ENCODE measurements around the gene FGF2.

Gene FGF2

DNA sequence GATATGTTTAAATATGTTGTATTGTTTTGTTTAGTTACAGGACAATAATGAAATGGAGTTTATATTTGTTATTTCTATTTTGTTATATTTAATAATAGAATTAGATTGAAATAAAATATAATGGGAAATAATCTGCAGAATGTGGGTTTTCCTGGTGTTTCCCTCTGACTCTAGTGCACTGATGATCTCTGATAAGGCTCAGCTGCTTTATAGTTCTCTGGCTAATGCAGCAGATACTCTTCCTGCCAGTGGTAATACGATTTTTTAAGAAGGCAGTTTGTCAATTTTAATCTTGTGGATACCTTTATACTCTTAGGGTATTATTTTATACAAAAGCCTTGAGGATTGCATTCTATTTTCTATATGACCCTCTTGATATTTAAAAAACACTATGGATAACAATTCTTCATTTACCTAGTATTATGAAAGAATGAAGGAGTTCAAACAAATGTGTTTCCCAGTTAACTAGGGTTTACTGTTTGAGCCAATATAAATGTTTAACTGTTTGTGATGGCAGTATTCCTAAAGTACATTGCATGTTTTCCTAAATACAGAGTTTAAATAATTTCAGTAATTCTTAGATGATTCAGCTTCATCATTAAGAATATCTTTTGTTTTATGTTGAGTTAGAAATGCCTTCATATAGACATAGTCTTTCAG, 68.8 kb downstream of the FGF2 start:
- DNase-seq (ENCODE audit: low spot score) = no peak

DNA sequence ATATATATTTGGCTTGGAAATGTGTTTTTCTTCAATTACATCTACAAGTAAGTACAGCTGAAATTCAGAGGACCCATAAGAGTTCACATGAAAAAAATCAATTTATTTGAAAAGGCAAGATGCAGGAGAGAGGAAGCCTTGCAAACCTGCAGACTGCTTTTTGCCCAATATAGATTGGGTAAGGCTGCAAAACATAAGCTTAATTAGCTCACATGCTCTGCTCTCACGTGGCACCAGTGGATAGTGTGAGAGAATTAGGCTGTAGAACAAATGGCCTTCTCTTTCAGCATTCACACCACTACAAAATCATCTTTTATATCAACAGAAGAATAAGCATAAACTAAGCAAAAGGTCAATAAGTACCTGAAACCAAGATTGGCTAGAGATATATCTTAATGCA, 69.6 kb downstream of the FGF2 start:
- DNase-seq (ENCODE audit: low spot score) = no peak

DNA sequence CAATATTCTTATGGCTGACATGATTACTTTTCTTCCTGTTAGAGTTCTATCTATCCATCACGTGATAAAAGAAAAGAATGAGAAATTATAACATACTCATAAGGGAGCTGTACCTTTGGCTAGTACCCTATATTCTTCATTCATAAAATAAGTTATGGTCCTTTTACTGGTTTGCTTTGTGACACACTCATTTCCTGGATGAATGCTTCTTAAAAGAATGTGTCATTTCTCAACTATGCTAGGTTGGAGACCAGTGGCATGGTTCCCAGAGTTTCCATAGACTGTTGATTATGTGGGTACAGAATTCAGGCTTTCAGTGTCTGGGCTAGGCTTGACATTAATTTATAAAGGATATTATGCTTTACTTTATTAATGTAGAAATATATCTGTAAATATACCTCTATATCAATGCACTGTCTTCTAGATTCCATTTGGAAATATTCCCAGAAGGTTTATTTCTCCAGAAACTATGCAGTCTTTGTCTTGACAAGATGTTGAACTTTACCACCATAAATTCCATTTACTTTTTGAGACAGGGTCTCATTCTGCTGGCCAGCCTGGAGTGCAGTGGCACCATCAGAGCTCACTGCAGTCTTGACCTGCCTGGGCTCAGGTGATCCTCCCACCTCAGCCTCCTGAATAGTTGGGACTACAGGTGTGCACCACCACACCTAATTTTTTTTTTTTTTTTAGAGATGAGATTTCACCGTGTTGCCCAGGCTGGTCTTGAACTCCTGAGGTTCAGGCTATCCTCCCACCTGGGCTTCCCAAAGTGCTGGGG, 71.9 kb downstream of the FGF2 start:
- no peak for DNase-seq (ENCODE audit: low spot score)

DNA sequence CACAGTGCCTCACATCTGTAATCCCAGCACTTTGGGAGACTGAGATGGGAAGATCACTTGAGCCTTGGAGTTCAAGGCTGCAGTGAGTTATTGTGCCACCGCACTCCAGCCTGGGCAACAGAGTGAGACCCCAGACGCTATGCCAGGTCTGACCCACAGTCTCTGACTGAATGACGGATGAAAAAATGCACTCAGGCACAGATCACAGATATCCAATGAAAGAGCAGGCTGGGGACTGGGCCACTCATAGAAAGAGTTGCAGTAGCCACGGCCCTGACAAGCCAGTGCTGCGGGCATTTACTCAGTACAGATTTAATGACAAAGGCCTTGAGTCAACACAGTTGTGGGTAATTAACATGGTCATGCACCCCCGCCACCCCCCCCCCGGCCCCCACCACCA, 73.1 kb downstream of the FGF2 start:
- no peak for DNase-seq (ENCODE audit: low spot score)

DNA sequence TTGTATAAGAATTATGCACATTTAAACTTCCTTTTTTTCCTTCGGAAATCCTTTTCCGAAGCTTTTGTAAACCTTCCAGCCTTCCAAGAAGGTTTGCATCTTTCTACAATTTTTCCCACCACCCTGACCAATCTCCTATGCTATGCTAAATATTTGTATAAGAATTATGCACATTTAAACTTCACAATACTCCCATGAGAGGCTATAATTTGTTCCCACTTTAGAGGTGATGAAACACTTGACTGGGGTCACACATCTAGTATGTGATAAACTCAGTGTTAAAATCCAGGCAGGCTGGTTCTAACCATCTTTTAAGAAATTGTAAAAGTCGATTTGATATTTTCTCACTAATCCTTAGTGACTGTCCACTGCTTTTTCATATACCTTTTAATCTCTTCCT, 73.7 kb downstream of the FGF2 start:
- DNase-seq (ENCODE audit: low spot score) = no peak

DNA sequence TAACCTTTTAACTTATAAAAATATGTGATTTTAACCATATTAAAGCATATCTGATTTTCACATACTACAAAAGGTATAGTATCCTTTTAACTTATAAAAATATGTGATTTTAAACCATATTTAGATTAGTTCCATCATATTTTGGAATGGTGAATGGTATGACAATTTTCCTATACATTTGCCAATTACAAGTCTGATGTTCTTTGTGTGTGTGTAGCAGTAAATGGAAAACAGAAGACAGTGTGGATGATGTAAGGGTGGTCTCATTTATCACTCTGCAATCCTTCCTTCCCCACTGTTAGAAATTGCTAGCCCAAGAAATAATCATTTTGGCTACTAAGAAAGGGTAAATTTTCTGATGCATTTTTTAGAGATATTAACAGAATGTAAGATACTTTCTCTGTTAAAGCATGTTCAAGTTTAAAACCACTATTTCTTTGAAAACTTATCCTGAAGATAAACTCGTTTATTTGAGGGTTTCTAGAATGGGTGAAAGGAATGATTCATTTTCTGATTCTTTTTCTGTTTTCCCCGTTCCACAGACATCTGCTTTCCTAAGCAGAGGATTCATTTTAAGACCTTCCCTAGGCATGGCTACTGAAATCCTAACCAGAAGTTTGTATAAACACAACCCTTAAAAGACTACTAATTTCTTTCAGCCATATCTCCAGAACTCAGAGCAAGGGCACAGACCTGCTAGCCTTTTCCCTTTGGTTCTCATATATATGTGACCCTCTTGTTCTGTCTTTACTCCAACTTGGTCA, 74.8 kb downstream of the FGF2 start:
- DNase-seq (ENCODE audit: low spot score) = no peak

DNA sequence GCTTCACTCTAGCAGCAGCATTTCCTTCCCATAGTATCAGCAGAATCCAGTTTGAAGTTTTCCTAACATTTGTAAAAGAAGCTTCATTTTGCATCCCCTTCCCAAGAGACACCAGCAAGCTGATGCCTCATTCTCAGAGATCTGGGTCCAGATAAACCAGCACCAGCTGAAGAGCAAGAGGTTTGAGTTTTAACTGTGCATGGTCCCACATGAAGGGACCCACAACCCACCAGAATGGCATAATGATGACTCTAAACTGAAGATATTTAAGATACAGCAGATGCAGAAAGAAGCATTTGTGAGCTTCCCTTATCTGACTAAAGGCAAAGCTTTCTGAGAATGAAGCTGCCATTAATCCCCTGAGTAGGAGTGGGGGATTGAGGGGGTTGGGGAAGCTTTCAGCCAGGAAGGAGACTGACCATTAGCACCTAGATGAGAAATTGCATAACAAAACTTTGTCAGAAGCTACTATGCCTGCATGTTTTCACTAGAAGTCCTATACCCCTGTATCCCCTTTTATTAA, 77.2 kb downstream of the FGF2 start:
- DNase-seq (ENCODE audit: low spot score) = no peak

DNA sequence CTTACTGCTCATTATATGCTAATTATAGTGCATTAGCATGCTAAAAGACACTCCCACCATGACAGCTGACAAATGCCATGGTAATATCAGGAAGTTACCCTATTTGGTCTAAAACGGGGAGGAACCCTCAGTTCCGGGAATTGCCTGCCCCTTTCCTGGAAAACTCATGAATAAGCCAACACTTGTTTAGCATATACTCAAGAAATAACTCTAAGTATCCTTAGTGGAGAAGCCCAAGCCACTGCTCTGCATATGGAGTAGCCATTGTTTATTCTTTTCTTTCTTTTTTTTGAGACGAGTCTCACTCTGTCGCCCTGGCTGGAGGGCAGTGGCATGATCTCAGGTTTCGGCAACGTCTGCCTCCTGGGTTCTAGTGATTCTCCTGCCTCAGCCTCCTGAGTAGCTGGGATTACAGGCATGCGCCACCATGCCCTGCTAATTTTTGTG, 80.3 kb downstream of the FGF2 start:
- DNase-seq (ENCODE audit: low spot score) = no peak

DNA sequence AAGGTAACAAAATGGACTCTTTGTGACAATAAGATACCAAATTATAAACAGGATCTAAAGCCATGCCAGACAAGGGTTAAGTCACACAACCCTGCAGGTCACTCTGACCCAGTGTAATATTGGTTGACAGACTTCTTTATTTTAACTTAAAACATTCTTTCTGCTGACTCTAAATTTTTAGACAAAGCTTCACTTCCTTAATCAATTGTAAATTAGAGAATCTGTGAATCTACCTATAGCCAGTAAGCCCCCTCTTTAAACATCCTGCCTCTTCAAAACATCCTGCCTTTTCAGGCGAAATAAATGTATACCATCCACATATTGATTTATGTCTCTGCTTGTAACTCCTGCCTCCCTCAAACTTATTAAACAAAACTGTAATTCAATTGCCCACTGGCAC, 81.6 kb downstream of the FGF2 start:
- no peak for DNase-seq (ENCODE audit: low spot score)

DNA sequence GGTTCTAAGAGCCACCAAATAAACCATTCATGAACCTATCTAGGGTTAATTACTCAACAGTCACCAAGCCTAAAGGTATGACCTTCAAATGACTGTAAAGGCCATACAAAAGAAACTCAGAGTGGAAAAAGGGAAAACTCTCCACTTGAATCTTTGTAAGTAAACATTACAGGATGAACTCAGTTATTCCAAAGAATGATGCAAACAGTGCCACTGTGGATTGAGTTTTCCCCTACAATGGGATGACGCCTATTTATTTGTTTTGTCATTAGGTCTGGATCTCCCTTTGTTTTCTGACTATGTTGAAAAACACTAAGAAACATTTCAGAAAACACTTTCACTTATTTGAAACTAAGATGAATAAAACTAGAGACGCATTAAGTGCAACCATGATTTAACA, 83.1 kb downstream of the FGF2 start:
- no peak for DNase-seq (ENCODE audit: low spot score)

DNA sequence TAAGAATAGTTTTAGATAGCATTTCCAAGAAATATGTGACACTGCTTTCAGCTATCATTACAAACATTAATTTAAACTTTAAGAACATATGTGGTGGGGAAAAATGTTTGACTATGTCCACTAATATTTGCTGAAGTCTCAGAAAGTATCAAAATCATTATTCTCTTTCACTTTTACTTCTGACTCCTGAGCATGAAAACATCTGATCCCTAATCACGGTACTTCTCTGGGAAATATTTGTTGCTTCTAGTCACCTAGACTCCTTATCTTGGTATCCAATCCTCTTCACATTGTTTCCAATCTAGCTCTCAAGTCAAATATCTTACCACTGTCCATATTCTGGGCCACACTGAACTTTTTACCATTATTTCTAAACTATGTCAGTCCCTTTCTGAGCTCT, 85.0 kb downstream of the FGF2 start:
- no peak for DNase-seq (ENCODE audit: low spot score)

DNA sequence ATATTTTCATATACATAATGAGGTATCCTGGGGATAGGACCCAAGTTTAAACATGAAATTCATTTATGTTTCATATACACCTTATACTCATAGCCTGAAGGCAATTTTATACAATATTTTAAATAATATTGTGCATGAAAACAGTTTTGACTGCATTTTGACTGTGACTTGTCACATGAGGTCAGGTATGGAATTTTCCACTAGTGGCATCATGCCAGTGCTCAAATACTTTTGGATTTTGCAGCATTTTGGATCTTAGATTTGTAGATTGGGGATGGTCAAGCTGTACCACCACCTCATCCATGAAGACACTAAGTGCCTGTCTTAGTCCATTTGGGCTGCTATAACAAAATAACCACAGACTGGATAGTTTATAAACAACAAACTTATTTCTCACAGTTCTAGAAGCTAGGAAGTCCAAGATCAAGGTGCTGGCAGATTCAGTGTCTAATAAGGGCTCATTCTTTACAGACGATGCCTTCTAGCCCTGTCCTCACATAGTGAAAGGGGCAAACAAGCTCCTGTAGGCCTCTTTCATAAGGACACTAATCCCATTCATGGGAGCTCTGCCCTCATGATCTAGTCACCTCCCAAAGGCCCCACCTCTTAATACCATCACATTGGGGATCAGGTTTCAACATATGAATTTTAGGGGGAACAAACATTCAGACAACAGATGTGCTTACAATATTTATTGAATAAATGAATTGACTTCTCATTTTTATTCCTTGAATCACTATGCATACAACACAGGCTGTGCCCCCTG, 86.4 kb downstream of the FGF2 start:
- DNase-seq (ENCODE audit: low spot score) = no peak

DNA sequence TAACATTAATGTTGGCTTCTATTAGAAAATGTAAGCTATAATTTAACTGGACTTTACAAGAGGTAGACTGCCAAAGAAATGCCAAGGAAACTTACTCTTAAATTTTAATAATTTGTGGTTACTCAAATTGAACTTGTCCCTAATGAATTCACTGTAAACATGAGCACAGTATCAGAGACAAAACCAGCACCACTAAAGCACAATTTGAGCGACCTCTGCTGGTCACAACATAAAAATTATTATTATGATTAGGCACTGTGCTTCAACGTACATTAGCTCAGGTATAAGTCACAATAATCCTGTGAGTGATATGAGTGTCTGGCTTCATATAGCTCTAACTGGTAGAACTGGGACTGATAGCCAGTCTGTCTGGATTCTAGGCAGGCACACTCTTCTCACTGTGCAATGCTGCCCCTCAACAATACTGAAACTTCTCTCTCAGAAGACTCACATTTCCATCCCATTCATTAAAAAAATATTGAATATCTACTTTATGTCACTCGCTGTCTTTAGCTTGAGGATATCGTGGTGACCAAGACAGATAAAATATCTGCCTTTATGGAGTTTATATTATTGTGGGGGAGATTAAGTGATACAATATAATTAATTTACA, 87.8 kb downstream of the FGF2 start:
- DNase-seq (ENCODE audit: low spot score) = peak; percentile 69

DNA sequence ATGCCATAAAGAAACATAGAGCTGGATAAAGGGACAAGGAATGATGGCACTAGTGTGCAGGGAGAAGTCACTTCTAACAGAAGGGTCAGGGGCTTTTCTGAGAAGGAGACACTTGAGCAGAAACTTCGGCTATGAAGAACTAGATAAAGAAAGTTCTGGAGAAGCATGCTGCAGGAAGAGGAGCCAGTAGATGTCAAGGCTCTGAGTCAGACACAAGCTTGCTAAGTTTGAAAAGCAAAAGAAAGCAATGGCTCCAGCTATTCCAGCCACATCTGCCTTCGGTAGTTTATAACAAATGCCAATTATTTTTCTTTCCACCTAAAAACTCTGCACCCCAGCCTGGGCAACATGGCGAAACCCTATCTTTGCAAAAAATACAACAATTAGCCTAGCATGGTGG, 88.3 kb downstream of the FGF2 start:
- no peak for DNase-seq (ENCODE audit: low spot score)

DNA sequence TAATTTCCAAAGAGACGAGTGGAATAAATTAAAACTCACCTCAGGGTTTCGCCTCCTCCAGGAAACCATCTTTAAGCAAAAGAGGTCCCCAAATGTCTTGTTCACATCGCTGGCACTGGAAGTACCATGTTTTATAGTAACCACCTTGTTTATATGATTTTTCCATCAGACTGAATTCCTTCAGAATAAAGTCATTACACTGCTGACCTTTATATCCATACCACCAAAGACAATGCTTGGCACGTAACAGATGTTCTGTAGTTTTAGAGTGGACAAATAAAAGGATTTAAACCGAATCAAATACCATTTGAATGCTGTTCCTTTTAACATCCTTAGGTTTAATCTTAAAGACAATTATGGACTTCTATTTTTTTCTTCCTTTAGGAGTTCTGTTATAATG, 91.1 kb downstream of the FGF2 start:
- no peak for DNase-seq (ENCODE audit: low spot score)

DNA sequence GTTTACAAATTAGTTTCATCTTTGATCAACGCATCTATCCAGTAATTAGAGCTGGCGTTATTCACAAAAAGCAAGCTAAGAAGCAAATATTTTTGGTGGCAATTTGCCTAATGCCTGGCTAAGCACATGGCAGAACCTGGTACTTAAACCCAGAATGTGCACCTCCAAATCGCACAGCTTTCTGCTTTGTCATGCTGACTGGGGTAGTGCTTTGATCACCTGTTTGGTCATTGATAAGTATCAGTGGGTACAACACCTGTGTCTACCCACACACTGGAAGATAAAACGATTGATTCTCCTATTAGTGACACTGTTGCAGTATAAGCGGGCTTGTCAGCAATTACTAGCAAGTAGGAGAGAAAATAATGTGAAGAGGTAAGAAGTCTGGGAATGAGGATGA, 93.8 kb downstream of the FGF2 start:
- DNase-seq (ENCODE audit: low spot score) = no peak

DNA sequence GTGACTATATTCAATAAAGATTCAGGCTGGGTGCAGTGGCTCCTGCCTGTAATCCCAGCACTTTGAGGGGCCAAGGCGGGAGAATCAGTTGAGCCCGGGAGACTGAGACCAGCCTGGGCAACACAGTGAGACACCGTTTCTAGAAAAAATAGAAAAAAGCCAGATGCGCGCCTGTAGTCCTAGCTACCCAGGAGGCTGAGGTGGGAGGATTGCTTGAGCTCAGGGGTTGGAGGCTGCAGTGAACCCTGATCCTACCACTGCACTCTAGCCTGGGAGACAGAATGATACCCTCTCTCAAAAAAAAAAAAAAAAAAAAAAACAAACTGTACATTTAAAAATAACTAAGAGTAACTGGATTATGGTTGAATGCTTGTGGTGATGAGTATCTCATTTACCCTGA, 94.7 kb downstream of the FGF2 start:
- DNase-seq (ENCODE audit: low spot score) = no peak

DNA sequence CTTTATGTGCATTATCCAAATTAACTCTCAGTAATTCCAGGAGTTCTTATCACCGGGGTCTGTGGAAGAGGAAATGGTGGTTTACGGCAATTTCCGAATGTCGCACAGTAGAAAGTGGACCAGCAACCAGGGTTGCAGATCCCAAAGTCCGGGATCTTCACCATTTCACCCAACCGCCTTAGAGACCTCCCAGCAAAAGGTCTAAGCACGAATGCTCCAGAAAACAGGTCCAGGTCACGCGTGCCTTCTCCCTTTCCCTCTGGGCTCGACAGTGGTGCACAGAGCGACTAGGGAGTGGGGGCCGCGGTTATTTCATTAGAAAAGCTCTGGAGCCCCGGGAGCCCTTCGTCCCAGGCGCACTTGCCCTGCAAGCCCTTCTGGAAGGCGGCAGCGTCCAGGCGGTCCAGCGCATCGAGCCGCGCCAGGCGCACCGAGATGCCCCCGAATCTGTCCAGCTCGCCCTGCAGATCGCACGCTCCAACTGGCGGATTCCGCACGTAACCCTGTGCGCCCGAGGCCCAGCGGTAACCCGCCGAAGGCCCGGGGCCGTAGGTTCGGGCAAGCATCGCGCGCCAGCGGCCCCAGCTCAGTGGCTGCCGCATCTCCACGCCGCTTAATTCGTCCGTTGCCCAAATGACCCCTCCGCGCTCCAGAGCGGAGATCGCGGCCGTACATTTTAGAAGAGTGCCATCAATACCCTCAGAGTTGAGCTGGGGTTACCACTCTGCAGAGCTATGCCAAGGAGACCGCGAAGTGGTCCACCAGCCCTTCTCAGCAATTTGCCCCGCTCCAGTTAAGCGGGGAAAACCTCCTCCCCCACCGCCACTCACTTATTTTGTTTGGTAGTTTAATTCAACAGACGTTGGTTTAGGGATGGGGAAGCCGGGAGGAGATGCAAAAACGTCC, 95.6 kb downstream of the FGF2 start, which contains the start of gene NUDT6:
NUDT6 (minus strand) TSS at position 627 of the 906 bp plus-strand sequence; CDS start at position 602, 25 bp downstream.
- peak; percentile 39 for DNase-seq (ENCODE audit: low spot score)

DNA sequence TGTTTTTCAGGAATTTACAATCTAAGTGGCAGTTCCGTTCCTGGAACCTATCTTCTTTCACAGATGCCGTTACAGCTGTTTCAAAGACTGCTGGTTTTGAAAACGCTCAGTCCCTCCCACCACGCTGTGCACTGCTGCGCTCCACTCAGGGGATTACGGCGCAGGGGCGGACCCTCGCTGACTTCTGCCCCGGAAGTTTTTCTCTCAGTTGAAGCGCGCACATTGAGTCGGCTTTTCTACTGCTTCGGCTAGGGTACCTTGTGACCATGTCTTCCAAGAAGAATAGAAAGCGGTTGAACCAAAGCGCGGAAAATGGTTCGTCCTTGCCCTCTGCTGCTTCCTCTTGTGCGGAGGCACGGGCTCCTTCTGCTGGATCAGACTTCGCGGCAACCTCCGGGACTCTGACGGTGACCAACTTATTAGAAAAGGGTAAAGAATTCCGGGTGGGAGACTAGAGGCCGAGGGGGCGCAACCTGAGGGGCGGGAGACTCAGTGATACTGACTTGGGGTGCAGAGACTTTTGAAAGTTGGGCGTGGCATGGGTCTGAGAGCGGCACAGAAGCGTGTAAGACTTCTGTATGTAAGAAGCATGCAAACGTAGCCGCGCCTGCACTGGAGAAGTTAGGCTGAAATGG, 96.4 kb downstream of the FGF2 start:
- peak; percentile 92 for DNase-seq (ENCODE audit: low spot score)

DNA sequence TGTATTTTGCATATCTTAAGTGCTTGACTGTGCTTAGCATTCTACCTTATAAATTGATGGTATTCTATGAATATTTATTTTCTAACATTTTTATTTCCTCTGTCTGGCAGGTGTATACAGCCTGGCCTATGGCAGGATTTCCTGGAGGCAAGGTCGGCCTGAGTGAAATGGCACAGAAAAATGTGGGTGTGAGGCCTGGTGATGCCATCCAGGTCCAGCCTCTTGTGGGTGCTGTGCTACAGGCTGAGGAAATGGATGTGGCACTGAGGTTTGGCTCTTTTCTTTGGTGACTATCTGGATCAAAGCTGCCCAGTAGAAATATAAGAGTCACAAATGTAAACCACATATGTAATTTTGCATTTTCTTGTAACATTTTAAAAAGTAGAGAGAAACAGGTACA, 102.3 kb downstream of the FGF2 start:
- DNase-seq (ENCODE audit: low spot score) = no peak
